Stimulated activated CD4-positive, alpha-beta T cell treated with anti-CD3 and anti-CD28 coated beads, Interleukin-12 subunit alpha, Interleukin-12 subunit beta, amount 100 ng/mL, for 4 hours (primary cell): Measurements from ENCODE around the gene IL12RB1.
"Not testable (repeated sequence)": the region's sequence is repeated elsewhere in the genome, so short reads cannot be mapped to it uniquely, and the experiment has no call there.

ENCODE experiments used
- DNase-seq: peaks from one replicate; pipeline ENCODE4 v3.0.0-alpha.2; 2020

The IL12RB1 gene

DNA sequence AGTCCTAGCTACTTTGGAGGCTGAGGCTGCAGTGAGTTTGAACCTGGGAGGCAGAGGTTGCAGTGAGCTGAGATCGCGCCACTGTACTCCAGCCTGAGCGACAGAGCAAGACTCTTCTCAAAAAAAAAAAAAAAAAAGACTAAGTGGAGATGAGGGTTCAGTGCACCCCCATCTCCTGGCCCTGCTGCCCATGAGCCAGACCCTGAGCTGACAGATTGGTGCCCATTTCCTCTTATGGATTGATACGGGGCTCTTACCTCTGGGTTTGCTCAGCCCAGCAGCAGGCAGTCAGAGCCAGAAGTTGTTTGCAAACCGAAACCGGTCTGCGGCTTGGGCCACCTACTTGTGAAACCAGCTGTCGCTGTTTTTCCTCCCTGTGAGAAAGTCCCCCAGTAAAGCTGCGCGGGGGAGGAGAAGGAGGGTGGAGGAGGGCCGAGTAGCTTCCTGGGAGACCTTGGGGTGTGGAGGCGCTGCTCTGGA, 41.9 kb downstream of the IL12RB1 start:
- peak; percentile 77 for DNase-seq

DNA sequence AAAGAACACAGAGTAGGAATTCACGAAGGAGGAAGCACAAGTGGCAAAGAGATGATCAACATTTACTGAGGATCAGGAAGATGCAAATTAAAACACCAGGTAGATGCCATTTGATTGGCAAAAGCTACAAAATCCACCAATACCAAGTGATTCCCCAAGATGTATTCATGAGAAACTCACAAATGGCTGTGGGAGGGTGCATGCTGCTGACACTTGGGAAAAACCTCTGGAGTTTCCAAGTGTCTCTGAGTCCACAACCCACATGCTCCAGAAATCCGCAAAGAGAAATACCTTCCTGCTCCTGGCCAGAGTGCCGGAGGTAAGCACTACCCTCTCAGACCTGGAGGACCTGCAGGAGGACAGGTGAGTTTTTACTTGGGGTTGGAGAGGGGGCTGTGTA, 43.1 kb downstream of the IL12RB1 start:
- DNase-seq, result no peak

DNA sequence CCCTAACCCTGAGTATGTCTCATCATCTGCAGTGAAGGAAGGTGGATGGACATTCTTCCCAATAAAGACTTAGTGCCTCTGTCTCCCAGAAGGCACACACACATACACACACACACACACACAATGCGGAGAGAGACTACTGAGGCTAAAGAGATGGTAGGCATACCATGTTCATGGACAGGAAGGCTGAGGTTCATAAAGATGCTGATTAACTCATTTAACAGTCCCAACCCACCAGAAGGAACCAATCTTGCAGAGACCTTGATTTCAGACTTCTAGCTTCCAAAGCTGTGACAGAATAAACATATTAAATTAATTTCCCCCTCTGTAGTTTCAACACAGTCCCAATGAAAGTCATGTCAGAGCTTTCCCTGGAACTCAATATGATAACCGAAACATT, 45.7 kb downstream of the IL12RB1 start:
- DNase-seq, result no peak

DNA sequence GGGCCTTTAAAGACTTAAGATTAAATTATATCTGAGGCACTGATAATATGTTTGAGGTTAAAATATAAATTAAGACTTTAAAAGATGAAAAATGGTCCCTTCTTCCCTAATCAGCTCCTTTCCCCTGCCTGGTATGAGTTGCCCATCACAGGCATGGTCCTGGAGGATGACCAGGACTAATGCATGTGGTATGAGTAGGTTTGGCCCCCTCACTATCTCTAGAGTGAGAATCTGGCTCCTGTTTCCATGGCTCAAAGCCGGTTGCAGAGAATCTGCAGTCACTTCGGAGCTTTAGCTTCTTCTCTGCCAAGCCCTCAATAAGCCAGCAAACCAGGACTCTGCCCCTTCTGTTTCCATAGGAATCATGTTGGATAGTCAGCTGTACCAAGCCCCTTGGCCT, 54.6 kb downstream of the IL12RB1 start:
- DNase-seq, result not testable (repeated sequence)

DNA sequence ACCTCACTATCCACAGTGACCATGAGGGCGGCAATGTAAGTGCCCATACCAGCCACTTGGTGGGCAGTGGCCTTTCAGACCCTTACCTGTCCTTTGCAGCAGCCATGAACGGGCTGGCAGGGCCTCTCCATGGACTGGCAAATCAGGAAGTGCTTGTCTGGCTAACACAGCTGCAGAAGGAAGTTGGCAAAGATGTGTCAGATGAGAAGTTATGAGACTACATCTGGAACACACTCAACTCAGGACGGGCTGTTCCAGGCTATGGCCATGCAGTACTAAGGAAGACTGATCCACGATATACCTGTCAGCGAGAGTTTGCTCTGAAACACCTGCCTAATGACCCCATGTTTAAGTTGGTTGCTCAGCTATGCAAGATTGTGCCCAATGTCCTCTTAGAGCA, 55.3 kb downstream of the IL12RB1 start:
- not testable (repeated sequence) for DNase-seq

DNA sequence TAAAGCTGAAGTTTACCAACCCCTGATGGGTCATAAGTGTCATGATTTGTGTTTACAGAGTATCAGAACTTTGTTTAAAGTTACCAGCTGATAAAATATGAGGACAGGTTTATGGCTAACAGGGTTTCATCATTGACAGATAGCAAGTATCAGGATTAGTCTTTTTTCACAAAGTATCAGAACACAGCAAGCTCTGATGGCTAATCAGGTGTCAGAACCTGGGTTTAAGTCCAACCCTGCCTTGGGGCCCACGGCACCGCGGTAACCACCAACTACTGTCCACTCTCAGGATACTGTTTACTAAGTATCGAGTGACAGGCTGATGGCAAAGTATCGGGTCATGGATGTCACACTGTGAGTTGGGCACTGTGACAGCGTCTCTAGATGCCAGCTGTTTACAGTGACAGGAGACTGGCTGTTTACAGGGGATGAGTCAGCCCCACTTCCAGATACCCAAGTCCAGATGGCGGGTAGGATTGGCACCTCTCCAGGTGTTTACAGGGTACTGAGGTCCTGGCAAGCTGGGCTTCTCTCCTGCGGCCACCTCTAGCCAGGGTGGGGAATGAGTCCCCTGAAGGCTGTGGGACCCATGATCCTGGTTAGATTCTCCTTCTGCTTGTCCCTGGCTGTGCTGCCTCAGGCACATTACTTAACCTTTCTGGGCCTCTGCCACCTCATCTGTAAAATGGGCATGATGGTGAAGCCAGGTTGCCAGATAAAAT, 57.0 kb downstream of the IL12RB1 start:
- no peak for DNase-seq

DNA sequence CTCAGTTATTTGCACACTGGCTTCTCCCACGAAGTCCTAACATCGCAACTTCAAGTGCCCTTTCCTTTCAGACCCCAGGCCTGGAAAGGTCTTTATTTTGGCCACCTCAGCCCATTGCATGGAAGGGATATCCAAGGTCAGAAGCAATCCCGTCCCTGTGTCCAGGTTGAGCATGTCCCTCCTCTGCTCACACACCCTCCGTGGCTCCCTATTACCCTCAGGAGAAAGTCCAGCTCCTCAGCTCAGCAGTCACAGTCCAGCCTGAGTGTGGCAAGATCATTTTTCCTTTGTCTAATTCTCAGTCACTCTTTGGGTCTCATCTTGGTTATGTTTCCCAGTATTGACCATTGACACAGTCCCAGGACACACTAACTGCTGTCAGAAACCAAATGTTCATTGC, 59.6 kb downstream of the IL12RB1 start:
- no peak for DNase-seq

DNA sequence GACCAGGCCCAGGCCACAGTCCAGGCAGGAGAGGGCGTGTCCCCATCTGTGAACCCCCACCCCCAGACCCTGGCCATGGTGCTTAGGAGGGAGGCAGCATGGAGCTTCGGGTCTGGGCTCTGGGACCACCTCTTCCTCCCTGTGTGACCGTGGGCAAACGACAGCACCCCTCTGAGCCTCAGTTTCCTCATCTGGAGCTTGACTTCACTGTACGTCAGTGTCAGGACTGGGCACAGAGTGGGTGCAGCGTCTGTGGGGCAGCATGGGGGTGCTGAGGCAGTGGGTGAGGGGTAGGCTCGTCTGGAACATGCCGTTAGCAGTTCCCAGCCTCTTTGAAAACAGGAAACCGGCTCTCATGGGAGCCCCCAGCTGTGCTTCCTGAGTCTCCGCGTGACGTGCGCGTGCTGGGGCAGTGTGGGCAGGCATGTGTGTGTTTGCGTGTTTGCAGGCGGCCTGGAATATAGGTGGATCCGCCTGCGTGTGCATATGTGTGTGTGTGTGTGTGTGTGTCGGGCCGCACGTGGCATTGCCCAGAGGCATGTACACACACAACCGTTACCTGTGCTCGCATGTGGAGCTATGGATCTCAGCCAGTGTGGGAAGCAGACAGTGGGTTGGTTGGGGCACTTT, 63.0 kb downstream of the IL12RB1 start:
- peak; percentile 38 for DNase-seq

DNA sequence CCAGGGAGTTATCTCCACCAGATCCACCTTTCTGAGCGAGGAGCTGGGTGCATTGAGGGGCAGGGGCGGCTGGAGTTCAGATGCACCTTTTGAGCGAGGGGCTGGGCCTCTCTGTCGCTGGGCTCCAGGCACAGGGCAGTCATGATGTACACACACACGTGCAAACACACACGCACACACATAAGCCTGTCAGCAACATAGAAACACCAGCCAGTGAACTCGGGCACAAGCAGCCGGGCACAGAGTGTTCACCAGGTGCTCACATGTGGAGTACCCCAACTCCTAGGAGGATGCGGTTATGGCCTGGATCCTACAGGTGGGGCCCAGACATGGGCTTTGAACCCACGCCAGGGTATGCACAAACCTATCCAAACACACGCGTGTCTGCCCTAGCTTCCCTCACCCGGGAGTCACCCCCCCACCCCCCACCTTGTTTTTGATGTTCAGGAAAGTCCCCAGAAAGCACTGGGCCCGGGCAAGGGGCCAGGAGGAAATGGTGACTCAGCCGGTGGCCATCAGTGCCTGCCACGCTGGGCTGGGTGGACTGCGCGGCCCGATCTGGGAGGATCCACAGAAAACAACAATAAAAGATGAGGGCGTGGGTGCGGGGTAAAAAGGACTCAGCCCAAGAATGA, 65.5 kb downstream of the IL12RB1 start:
- DNase-seq, result peak; percentile 56

DNA sequence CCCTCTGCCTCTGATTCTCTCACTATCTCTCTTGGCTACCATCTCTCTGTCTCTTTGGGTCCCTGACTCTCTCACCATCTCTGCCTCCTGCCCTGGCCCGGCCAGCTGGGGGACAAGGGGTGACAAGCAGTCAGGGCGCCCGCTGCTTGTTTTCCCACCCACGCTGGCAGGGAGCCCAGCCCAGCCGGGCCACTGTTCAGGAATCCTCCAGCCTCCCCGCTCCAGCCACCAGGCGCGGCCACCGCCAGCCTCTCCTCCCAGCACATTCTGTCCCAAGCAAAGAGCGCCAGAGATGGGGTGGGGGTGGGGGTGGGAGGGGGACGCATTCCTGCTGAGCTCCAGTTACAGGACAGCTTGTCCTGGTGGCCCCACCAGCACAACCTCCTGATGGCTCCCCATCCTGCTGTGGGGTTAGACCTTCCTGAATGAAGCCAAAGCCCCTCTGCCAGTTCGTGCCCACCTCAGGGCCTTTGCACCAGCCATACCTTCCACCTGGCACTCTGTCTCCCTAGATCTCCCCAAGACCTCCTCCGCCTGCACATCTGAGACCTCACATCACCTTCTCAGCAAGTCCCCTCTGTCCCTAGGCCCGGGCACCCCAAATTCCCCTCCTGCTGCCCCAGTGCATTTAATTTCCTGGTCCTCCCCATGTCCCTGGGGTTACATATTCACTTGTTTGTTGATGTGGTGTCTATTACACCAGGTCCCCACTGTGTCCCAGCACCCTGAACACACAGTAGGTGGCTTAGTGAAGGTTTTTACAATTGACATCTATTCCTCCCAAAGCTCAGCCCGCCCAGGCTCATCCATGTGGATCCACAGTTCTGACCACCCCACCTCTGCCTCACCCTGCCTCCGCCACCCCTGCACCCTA, 66.3 kb downstream of the IL12RB1 start:
- DNase-seq, result no peak

DNA sequence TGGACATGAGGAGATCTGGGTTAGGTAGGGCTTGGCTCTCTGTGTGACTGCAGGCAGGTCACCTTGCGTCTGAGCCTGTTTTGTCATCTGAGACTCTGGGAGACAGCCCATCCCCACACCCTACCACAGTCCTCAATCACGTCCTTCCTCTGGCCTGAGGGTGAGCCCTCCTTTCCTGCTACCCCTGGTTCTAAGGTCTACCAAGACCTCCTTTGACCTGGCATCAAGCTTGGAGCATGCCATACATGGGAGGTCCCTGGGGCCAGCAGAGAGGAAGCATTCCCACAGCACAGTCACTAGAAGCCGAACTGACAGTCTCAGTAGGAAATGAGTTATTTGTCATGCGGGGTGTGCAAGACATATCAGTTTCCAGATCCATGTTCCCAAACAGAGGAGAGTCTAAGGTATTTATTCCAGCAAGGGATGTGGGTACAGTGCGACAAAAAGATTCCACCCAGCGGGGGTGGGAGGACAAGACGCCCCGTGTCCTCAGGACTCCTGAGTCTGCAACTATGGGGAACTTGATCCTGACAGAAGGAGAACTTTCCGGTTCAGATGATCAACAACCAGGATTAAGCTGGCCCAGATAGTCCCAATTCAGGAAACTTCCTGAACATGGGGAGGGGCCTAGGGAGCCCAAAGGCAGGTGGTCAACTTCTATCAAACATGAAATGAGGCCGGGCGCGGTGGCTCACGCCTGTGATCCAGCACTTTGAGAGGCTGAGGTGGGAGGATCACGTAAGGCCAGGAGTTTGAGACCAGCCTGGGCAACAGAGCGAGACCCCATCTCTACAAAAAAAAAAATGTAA, 69.3 kb downstream of the IL12RB1 start:
- no peak for DNase-seq

DNA sequence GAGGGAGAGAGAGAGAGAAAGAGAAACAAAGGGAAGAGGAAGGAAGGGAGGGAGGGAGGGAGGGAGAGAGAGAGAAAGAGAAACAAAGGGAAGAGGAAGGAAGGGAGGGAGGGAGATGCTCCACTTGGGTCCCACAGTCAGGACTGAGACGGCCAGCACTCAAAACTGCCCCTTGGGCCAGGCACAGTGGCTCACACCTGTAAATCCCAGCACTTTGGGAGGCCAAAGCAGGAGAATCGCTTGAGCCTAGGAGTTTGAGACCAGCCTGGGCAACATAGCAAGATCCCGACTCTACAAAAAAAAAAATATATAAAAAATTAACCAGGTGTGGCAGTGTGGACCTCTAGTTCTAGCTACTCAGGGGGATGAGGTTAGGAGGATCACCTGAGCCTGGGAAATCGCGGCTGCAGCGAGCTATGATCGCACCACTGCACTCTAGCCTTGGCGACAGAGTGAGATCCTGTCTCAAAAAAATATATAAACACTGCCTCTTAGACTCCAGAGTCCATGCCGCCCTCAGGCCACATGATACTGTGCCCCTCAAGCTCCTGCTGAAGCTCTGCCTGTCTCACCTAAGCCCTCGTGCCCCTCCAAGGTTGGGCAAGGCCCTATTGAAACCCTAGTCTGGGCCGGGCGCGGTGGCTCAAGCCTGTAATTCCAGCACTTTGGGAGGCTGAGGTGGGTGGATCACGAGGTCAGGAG, 70.4 kb downstream of the IL12RB1 start:
- DNase-seq, result no peak

DNA sequence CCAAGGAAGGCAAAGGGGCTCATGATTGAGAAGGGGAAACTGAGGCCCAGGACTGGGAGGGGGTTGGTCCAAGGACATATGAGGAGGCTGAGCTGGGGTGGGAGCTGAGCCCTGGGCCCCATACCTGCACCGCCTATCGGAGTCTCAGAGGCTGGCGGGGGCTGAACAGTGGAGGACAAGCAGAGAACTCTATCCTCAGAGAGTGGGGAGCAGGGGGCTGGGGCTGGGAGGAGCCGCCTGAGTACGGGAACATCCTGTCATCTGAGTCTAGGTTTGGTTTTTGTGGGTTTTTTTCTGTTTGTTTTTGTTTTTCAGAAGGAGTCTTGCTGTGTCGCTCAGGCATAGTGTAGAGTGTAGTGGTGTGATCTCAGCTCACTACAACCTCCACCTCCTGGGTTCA, 72.5 kb downstream of the IL12RB1 start:
- DNase-seq, result no peak

DNA sequence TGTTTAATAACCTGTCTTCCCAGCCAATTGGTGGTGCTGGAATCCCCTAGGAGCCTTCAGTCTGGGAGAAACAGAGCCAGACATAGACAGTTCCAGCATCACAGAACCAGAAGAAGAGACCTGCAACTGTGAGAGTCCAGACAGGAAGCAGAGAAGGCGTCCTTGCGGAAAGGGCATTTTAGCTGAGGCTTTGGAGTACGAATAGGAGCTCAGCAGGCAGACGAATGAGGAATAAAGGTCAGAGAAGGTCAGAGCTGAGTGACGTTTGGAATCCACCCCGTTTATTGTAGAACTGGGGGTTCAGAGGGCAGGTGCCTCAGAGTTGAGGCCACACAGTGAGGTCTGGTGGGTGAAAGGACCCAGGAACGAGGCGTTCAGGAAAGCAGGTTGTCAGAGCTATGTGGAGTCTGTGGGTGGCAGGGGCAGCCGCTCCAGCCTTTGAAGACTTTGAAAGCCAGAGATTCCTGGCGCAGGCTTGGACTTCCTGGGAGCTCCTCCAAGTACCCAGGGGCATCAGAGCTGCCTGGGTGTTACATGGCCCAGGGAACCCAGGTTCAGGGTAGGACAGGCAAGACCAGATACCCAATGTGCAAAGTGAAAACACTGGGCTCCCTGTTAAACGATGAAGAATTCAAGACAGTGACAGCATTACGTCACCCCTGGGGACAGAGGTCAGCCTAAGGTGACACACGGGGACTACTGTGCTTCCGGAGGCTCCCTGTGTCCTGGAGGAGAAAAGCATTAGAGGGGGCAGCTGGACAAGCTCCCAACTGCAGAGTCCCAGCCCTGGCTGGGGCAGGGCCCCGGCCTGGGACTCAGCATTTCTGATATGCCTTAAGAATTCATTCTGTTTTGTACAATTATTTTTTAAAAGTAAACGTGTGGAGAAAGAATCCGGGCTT, 73.3 kb downstream of the IL12RB1 start:
- no peak for DNase-seq

DNA sequence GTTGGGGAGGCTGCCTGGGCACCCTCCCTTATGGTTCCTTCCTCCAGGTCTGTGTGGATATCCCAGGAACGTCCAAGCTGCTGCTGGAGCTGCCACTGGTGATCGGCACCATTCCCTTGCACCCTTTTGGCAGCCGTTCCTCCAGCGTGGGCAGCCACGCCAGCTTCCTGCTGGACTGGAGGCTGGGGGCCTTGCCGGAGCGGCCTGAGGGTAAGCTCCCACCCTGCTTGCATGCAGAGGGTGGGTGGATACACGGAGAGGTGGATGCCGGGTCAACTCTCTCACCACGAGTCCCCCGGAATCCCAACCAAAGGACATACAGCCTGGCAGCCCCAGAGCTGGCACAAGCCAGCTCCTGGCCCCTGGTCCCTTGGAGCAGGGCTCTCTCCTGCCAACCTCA, 76.6 kb downstream of the IL12RB1 start:
- DNase-seq, result no peak

DNA sequence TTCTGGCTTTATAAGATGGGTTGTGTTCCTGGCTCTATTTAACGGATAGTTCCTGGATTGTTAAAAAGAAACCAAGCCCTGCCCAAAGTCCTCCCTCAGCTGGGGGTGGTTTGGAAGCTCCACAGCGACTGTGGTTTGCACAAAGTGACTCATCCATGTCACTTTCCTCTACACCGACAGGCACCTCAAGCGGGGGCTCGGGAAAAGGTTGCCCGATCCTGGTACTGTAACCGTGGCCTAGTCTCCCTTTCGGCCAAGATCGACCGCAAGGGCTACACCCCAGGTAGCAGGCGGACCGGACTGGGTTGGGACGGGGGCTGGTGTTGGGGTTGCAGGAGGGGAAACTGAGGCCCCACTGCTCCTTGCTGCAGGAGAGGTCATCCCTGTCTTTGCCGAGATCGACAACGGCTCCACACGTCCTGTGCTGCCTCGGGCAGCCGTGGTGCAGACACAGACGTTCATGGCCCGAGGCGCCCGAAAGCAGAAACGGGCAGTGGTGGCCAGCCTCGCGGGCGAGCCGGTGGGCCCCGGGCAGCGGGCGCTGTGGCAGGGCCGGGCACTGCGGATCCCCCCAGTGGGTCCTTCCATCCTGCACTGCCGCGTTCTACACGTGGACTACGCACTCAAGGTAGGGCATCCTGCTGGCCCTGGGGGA, 77.2 kb downstream of the IL12RB1 start:
- DNase-seq, result no peak
